ENCODE measurements around the gene FAM118A.

GRCh38 chr22:45336971-45337431 lies 27.3 kb downstream of the FAM118A start:
- TF ChIP-seq CTCF (IDR thresholded peaks at IDR 0.05) (no peak), POLR2A (IDR thresholded peaks at IDR 0.05) (no peak), POLR2AphosphoS5 (IDR thresholded peaks at IDR 0.05; ENCODE audit: insufficient read depth in 1 of 2, low read depth in 1 of 2) (peak; percentile 33 to 51)
